Islet precursor cell (in vitro differentiated cells): ENCODE results near the gene YIPF1.
A peak's percentile ranks its signal among the peaks of the same experiment; 100 is the strongest.

ENCODE experiments used
- DNase-seq: peaks from one replicate; pipeline ENCODE4 v3.0.0-alpha.2; 2018

YIPF1 gene

GRCh38 chr1:53889304-53890298 is at the start of gene YIPF1:
TSS of gene YIPF1 (minus strand) at chr1:53889797. CDS start at chr1:53888937, 860 bp downstream.
- DNase-seq, result peak; percentile 94

GRCh38 chr1:53938136-53938830 is 48.7 kb upstream of the YIPF1 start:
- no peak for DNase-seq

- DNase-seq, result no peak
These were observed 46.8 kb upstream of the YIPF1 start for GRCh38 chr1:53936430-53936829.

GRCh38 chr1:53934170-53934765 is 44.7 kb upstream of the YIPF1 start:
- DNase-seq, result no peak

GRCh38 chr1:53931523-53931922 is 41.9 kb upstream of the YIPF1 start:
- DNase-seq, result no peak

GRCh38 chr1:53930932-53931331 is 41.3 kb upstream of the YIPF1 start:
- no peak for DNase-seq

- DNase-seq, result no peak
These were observed 39.8 kb upstream of the YIPF1 start for GRCh38 chr1:53929246-53929960.

GRCh38 chr1:53927376-53927881 is 37.8 kb upstream of the YIPF1 start:
- no peak for DNase-seq

- DNase-seq, result no peak
These were observed 30.1 kb upstream of the YIPF1 start for GRCh38 chr1:53919675-53920066.

GRCh38 chr1:53918343-53918742 is 28.7 kb upstream of the YIPF1 start:
- DNase-seq, result no peak

GRCh38 chr1:53913352-53914033 is 23.9 kb upstream of the YIPF1 start:
- no peak for DNase-seq

GRCh38 chr1:53911442-53911841 is 21.8 kb upstream of the YIPF1 start:
- no peak for DNase-seq

GRCh38 chr1:53909946-53910345 is 20.3 kb upstream of the YIPF1 start:
- DNase-seq, result no peak

- no peak for DNase-seq
These were observed 16.5 kb upstream of the YIPF1 start for GRCh38 chr1:53906121-53906520.

GRCh38 chr1:53905509-53905908 is 15.9 kb upstream of the YIPF1 start:
- no peak for DNase-seq

GRCh38 chr1:53902235-53903138 is 12.9 kb upstream of the YIPF1 start:
- DNase-seq, result no peak

GRCh38 chr1:53899708-53900107 is 10.1 kb upstream of the YIPF1 start:
- no peak for DNase-seq

- no peak for DNase-seq
These were observed 9.6 kb upstream of the YIPF1 start for GRCh38 chr1:53899206-53899628.

GRCh38 chr1:53896635-53897229 is 7.1 kb upstream of the YIPF1 start:
- DNase-seq, result no peak

- DNase-seq, result no peak
These were observed 5.8 kb upstream of the YIPF1 start for GRCh38 chr1:53895421-53895820.

- DNase-seq, result no peak
These were observed 5.0 kb upstream of the YIPF1 start for GRCh38 chr1:53894644-53895043.
